SK-N-SH (cell line): ENCODE measurements around the gene NOG. TPM values are rescaled to one million over a fixed set of nuclear protein-coding genes. Genes with fewer than 3 reads are reported as not detected.

Source experiments
- CTCF ChIA-PET: fragments of 300-600, 350-600 bp; formaldehyde crosslinking; extraction: SDS; loops from one replicate; lab custom pipeline; 2021; lab: Yijun Ruan, JAX
- POLR2A ChIA-PET: fragments of 350-600 bp; sonication (Branson Sonifier 250); formaldehyde crosslinking; extraction: SDS; loops from one replicate; lab custom pipeline; 2020; ENCODE audit warnings: antibody characterized with exemption, inconsistent platforms; lab: Yijun Ruan, JAX
- DNase-seq: peaks from one replicate; pipeline ENCODE4 v3.0.0; 2012
- H2AFZ ChIP-seq: fragments of 200-600 bp; sonication (generic); 2 replicates; pipeline ENCODE4 v1.8.1; 2016; ENCODE audit warnings: antibody characterized with exemption, mild to moderate bottlenecking, low read depth
- H3F3A ChIP-seq: fragments of 200-600 bp; sonication (generic); replicated peaks from 2 replicates; pipeline ENCODE3; 2016; ENCODE audit warnings: antibody characterized with exemption, mild to moderate bottlenecking; ENCODE audit not compliant: insufficient read depth
- H3K27ac ChIP-seq, 2 experiments: fragments of 200-500 bp in 1 of 2; fragments of 200-600 bp in 1 of 2; sonication (Bioruptor generic) in 1 of 2; sonication (generic), shearing (Covaris generic) in 1 of 2; 2 replicates each; pipeline versions ENCODE4 v1.5.1 to v1.6.1; 2014 to 2016; ENCODE audit warnings: low read depth in 2 of 2, inconsistent platforms in 1 of 2, low read length in 1 of 2, mild to moderate bottlenecking in 1 of 2, mixed read lengths in 1 of 2
- H3K27me3 ChIP-seq: fragments of 200-600 bp; sonication (generic), shearing (Covaris generic); 2 replicates; pipeline ENCODE4 v1.6.1; 2016; ENCODE audit warnings: mixed run types; ENCODE audit not compliant: insufficient read depth
- H3K36me3 ChIP-seq, 2 experiments: fragments of 200-500 bp in 1 of 2; fragments of 200-600 bp in 1 of 2; sonication (Bioruptor generic) in 1 of 2; sonication (generic) in 1 of 2; replicated peaks in 1 of 2; 2 replicates each; pipeline versions ENCODE3 to v1.5.1; 2014 to 2016; ENCODE audit warnings: low read length in 1 of 2, mild to moderate bottlenecking in 1 of 2; ENCODE audit not compliant: insufficient read depth in 2 of 2, control insufficient read depth in 1 of 2
- H3K4me1 ChIP-seq, 2 experiments: fragments of 200-500 bp in 1 of 2; fragments of 200-600 bp in 1 of 2; sonication (Bioruptor generic) in 1 of 2; sonication (generic), shearing (Covaris generic) in 1 of 2; 2 replicates each; pipeline versions ENCODE4 v1.5.1 to v1.6.1; 2014 to 2016; ENCODE audit warnings: low read depth in 1 of 2, low read length in 1 of 2, mixed run types in 1 of 2; ENCODE audit not compliant: insufficient read depth in 2 of 2, control insufficient read depth in 1 of 2
- H3K4me2 ChIP-seq: fragments of 200-600 bp; sonication (generic), shearing (Covaris generic); 2 replicates; pipeline ENCODE4 v1.6.1; 2017; ENCODE audit warnings: mixed run types
- H3K4me3 ChIP-seq, 2 experiments: fragments of 200-500 bp in 1 of 2; fragments of 200-600 bp in 1 of 2; sonication (Bioruptor generic) in 1 of 2; sonication (generic), shearing (Covaris generic) in 1 of 2; 2 replicates each; pipeline versions ENCODE4 v1.5.1 to v1.8.1; 2014 to 2016; ENCODE audit warnings: low read depth in 2 of 2, inconsistent platforms in 1 of 2, low read length in 1 of 2, mild to moderate bottlenecking in 1 of 2, mixed read lengths in 1 of 2, moderate library complexity in 1 of 2
- H3K79me2 ChIP-seq: fragments of 200-600 bp; sonication (generic); 2 replicates; pipeline ENCODE4 v1.8.1; 2017; ENCODE audit warnings: mild to moderate bottlenecking; ENCODE audit not compliant: insufficient read depth
- H3K9ac ChIP-seq: fragments of 200-600 bp; sonication (generic); 2 replicates; pipeline ENCODE4 v1.6.1; 2017; ENCODE audit warnings: mixed run types
- H3K9me2 ChIP-seq: fragments of 200-600 bp; sonication (generic); 2 replicates; pipeline ENCODE4 v1.6.1; 2017; ENCODE audit warnings: mixed run types
- H3K9me3 ChIP-seq: fragments of 200-600 bp; sonication (generic); 2 replicates; pipeline ENCODE4 v1.6.1; 2017; ENCODE audit warnings: mixed run types, mild to moderate bottlenecking, moderate library complexity
- H4K20me1 ChIP-seq: fragments of 200-600 bp; sonication (generic); 2 replicates; pipeline ENCODE4 v1.6.1; 2017; ENCODE audit warnings: mild to moderate bottlenecking, mixed run types; ENCODE audit not compliant: insufficient read depth
- CHD2 ChIP-seq: fragments of 150-350 bp; IDR thresholded peaks from 2 replicates; pipeline ENCODE4 v1.6.1; 2018; ENCODE audit warnings: low read length; ENCODE audit not compliant: partially characterized antibody
- EZH2phosphoT487 ChIP-seq: fragments of 200-600 bp; sonication (generic); IDR thresholded peaks from 2 replicates; pipeline ENCODE4 v1.6.1; 2017; ENCODE audit warnings: low read depth, mixed run types, mild to moderate bottlenecking, antibody characterized with exemption, moderate library complexity, borderline replicate concordance
- FOSL2 ChIP-seq: IDR thresholded peaks from 2 replicates; pipeline ENCODE4 v1.4.0; 2012; ENCODE audit warnings: low read depth, mild to moderate bottlenecking, moderate library complexity, borderline replicate concordance
- FOXJ3 ChIP-seq: sonication (generic); formaldehyde crosslinking; IDR thresholded peaks from 2 replicates; pipeline ENCODE4 v1.5.1; 2020; ENCODE audit warnings: mild to moderate bottlenecking, missing genetic modification reagents
- MXI1 ChIP-seq: IDR thresholded peaks from 2 replicates; pipeline ENCODE4 v1.6.1; 2012; ENCODE audit warnings: mild to moderate bottlenecking, low read depth, low read length, improper control_type of control experiment
- NFIC ChIP-seq: IDR thresholded peaks from 2 replicates; pipeline ENCODE4 v1.4.0; 2012; ENCODE audit warnings: borderline replicate concordance
- TAF1 ChIP-seq: IDR thresholded peaks from 2 replicates; pipeline ENCODE4 v1.6.1; 2012; ENCODE audit warnings: low read depth, mild to moderate bottlenecking, low read length, moderate library complexity, borderline replicate concordance
- TEAD4 ChIP-seq: IDR thresholded peaks from 2 replicates; pipeline ENCODE4 v1.4.0; 2012; ENCODE audit warnings: mild to moderate bottlenecking, borderline replicate concordance; ENCODE audit not compliant: insufficient read depth
- WGBS: methylation state at CpG from one replicate; pipeline ENCODE4 v1.1.6; 2017; ENCODE audit warnings: low lambda C conversion rate; 5-methylcytosine and 5-hydroxymethylcytosine counted together
- polyA plus RNA-seq, 3 experiments: library from polyadenylated mRNA; depleted of rRNA; stranded (reverse); fragments of >200 nt; gene quantifications; 2 replicates each; pipeline ENCODE4 v1.2.3, GENCODE V29; 2012
- TF ChIP-seq, protein P1 (sequence below): IDR thresholded peaks from 2 replicates; pipeline ENCODE4 v1.4.0; 2012; ENCODE audit warnings: low read depth, borderline replicate concordance
- TF ChIP-seq, protein P2 (sequence below): IDR thresholded peaks from 2 replicates; pipeline ENCODE4 v1.6.1; 2012; ENCODE audit warnings: mild to moderate bottlenecking, low read depth, low read length, moderate library complexity

Gene NOG
- polyA plus RNA-seq, 1 of the 3 experiments (the other 2 are of a cell fraction), result 3.1 TPM

DNA sequence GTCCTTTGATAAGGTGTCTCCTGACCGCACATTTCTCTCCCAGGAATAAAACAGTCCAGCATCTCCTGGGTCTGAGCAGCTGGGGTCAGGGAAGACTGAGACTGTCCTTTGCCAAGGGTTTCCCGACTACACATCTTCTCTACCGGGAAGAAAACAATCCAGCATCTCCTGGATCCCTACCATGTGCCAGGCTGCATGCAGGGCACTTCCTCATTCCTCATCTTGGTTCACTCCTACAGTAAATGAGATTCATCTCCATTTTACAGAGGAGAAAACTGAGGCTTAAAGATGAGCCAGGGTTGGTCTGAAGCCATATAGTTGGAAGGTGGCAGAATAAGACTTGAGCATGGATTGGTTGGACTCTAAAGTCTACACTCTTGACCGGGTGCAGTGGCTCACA is 36.7 kb downstream of the NOG start:
- 24% methylated on average over 4 of the region's 4 CpGs for WGBS
- Histone ChIP-seq H3F3A (no peaks in the 10 kb centered on the region), H3K9me3 (no peaks in the 10 kb centered on the region), H3K9ac (no peak overlapping the region), H3K4me1 (no peaks in the 10 kb centered on the region), H2AFZ (no peak overlapping the region), H4K20me1 (no peaks in the 10 kb centered on the region), H3K4me3 (peak overlapping the region in 1 of 2 experiments; percentile 31; a peak in 1 of 4 replicates), H3K27me3 (peaks cover 7% of the 10 kb centered on the region; the same call in 1 of the 2 replicates), H3K4me2 (peak overlapping the region; percentile 12; the same call in 1 of the 2 replicates), H3K27ac (no peak overlapping the region), H3K36me3 (no peaks in the 10 kb centered on the region), H3K79me2 (no peaks in the 10 kb centered on the region), H3K9me2 (no peaks in the 10 kb centered on the region)
- POLR2A ChIA-PET, result no interaction called here
- no peak for DNase-seq
- TF ChIP-seq CHD2 (no peak), TAF1 (no peak), TEAD4 (no peak), MXI1 (no peak), FOXJ3 (CRISPR knock-in tag) (no peak)
- CTCF ChIA-PET, result interaction anchor here (2.6 kb wide), 1 partner anchor 86 kb away, joined by 9 read pairs; no protein-coding TSS in a partner anchor

DNA sequence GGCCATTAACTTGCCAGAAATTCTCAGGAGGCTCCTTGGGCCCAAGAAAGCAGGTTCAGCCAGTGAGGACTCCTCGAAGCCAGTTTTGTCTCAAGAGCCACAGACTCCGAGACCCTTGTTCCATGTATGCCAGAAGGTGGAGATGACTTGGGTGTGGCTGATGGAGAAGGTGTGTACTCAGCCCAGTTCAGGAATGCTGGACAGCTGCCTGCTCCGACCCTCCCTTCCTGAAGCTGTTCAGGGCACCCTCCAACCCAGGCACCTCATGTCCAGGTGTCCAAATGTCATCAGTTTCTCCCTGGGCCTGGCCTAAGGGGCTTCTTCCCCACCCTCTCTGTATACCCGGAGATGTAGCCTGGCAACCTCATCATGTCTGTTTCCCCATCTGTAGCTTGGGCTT is 40.2 kb downstream of the NOG start:
- WGBS, result 29% methylated on average over 4 of the region's 4 CpGs
- Histone ChIP-seq H3K9me2 (no peaks in the 10 kb centered on the region), H3F3A (peaks cover 17% of the 10 kb centered on the region), H3K4me2 (no peak overlapping the region), H3K9ac (no peak overlapping the region), H3K27me3 (no peaks in the 10 kb centered on the region; the same call in 1 of the 2 replicates), H3K9me3 (no peaks in the 10 kb centered on the region), H3K36me3 (no peaks in the 10 kb centered on the region), H4K20me1 (no peaks in the 10 kb centered on the region), H3K27ac (no peak overlapping the region), H3K4me3 (no peak overlapping the region), H3K79me2 (no peaks in the 10 kb centered on the region), H2AFZ (no peak overlapping the region), H3K4me1 (0 out of 4 replicates have a peak, but pooled peaks cover 0 to 7% of the 10 kb centered on the region in 2 experiments)
- CTCF ChIA-PET, result interaction anchor here (0.8 kb wide), 1 partner anchor 82 kb away, joined by 3 read pairs; no protein-coding TSS in a partner anchor
- TF ChIP-seq FOSL2 (no peak), NFIC (no peak), TEAD4 (no peak), EZH2phosphoT487 (no peak)
- TF ChIP-seq, protein P1, sequence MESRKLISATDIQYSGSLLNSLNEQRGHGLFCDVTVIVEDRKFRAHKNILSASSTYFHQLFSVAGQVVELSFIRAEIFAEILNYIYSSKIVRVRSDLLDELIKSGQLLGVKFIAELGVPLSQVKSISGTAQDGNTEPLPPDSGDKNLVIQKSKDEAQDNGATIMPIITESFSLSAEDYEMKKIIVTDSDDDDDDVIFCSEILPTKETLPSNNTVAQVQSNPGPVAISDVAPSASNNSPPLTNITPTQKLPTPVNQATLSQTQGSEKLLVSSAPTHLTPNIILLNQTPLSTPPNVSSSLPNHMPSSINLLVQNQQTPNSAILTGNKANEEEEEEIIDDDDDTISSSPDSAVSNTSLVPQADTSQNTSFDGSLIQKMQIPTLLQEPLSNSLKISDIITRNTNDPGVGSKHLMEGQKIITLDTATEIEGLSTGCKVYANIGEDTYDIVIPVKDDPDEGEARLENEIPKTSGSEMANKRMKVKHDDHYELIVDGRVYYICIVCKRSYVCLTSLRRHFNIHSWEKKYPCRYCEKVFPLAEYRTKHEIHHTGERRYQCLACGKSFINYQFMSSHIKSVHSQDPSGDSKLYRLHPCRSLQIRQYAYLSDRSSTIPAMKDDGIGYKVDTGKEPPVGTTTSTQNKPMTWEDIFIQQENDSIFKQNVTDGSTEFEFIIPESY, result no peak
- TF ChIP-seq, protein P2, sequence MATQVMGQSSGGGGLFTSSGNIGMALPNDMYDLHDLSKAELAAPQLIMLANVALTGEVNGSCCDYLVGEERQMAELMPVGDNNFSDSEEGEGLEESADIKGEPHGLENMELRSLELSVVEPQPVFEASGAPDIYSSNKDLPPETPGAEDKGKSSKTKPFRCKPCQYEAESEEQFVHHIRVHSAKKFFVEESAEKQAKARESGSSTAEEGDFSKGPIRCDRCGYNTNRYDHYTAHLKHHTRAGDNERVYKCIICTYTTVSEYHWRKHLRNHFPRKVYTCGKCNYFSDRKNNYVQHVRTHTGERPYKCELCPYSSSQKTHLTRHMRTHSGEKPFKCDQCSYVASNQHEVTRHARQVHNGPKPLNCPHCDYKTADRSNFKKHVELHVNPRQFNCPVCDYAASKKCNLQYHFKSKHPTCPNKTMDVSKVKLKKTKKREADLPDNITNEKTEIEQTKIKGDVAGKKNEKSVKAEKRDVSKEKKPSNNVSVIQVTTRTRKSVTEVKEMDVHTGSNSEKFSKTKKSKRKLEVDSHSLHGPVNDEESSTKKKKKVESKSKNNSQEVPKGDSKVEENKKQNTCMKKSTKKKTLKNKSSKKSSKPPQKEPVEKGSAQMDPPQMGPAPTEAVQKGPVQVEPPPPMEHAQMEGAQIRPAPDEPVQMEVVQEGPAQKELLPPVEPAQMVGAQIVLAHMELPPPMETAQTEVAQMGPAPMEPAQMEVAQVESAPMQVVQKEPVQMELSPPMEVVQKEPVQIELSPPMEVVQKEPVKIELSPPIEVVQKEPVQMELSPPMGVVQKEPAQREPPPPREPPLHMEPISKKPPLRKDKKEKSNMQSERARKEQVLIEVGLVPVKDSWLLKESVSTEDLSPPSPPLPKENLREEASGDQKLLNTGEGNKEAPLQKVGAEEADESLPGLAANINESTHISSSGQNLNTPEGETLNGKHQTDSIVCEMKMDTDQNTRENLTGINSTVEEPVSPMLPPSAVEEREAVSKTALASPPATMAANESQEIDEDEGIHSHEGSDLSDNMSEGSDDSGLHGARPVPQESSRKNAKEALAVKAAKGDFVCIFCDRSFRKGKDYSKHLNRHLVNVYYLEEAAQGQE, result 0 out of 2 replicates have a peak, but pooled peaks have one; percentile 55
- DNase-seq, result no peak
- POLR2A ChIA-PET, result no interaction called here
